Dermis microvascular lymphatic vessel endothelial cell (primary cell): ENCODE results near the gene PRSS22. TPM values are rescaled to one million over a fixed set of nuclear protein-coding genes. Genes with fewer than 3 reads are reported as not detected.

Source experiments
- DNase-seq, 2 donors: peaks; one replicate each; pipeline versions ENCODE4 v3.0.0 to v3.0.0-alpha.2; 2010; ENCODE audit warnings: low read depth in 2 of 2
- total RNA-seq: library from RNA; depleted of rRNA; stranded (reverse); fragments of >200 nt; gene quantifications from 2 replicates; pipeline ENCODE4 v1.2.1, GENCODE V29; 2014

Gene PRSS22
- total RNA-seq, 1 donor from 2014 or later = not detected

DNA sequence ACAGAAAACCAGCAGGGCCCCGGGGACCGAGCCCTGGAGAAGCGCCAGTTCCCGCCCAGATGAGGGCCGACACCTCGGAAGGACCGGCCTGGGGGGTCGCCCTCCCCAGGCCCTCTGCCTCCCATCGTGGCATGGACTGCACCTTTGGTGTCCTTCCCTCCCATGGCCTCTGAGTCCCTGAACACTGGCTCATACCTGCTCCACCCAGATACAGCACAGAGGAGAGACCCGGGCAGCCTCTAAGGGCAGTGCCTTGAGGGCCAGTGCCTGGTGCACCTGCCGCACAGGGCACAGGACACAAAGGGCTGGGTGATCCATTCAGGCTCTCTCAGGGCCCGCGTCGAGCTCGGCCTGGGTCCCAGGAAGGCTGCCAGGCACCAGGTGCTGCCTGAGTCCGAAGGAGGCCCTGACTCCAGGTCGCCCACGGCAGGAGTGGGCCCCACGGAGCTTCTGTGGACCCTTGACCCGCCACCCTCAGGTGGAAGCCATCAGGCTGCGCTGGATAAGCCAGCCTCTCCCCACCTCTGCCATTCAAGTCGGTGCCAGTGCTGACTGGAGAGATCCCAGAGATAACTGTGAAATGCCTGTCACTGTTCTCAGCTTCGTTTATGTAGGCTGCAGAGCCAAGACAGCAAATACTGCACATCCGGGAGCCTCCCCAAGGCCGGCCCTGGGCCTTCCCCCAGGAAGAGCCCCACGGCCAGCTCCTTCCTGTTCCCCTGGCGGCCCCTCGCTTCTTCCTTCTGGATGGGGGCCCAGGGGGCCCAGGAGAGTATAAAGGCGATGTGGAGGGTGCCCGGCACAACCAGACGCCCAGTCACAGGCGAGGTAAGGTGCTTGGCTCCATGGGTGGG lies 28.2 kb downstream of the PRSS22 start, which contains the start of gene ZG16B:
Gene ZG16B (plus strand): TSS at position 803 of the 854 bp plus-strand sequence. CDS start 139 bp downstream, outside the sequence.
- no peak for DNase-seq

GRCh38 chr16:2828876-2829430 lies 29.0 kb downstream of the PRSS22 start:
- DNase-seq = no peak

GRCh38 chr16:2828521-2828840 lies 29.5 kb downstream of the PRSS22 start:
- DNase-seq = no peak

DNA sequence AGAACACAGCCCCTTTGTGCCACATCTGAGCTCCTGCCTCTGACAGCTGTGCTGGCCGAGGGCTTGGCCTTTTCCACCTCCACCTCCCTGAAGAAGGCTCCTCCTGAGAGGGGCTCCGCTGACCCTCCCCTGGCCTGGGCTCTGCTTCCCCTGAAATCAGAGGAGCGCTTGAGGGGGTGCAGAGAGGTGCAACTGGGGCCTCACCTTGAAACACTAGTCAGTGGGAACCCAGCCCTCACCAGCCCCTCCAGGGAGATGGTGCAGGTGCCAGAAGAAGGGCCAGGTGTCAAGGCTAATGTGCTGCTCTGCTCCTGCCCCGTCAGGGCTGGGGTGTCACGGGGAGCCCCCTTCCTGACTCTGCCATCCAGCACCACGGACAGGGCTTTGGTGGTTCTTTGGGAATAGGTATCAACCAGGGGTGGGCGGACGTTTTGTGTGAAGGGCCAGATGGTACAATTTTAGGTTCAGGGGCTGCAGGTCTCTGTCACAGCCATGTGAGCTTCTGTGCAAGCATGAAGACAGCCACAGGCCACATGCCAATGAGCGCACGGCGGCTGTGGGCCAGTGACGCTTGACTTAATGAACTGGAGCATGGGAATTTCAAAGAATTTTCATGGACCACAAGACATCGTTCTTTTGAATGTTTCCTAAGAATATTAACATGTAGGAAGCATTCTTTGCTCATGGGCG lies 30.0 kb downstream of the PRSS22 start:
- DNase-seq = no peak

- no peak for DNase-seq
These were observed 30.6 kb downstream of the PRSS22 start for GRCh38 chr16:2827374-2827791.

DNA sequence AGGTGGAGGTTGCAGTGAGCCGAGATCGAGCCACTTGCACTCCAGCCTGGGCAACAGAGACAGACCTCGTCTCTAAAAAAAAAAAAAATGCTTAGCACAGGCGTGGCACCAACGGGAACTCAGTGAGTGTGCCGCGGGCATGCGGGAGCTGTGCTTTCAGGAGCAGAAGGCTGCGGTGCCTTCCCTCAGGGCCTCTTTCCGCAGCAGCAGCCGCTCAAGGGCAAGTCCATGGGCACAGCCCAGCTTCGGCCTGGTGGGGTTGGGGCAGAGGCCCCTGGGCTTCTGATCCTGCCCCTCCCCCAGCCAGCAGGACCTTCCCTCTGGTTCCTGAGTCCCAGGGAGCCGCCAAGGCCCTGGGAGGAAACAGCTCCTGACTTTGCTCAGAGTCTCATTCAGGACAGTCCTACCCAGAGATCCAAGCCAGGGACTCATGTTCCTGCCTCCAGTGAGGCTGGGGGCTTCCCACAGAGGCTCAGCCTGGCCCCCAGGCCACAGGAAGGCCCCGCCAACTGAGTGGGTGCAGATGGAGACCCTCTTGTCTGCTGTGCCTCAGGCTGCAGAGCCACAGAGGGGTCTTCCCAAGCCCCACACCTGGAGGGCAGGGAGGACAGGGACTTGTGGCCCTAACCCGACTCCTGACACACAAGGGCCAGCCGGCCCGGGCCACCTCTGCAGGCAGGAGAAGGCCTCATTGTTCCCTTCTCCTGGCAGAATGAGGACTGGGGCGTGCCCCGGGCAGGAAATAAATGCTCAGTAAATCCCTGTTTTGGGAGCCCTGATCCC lies 31.2 kb downstream of the PRSS22 start:
- no peak for DNase-seq

DNA sequence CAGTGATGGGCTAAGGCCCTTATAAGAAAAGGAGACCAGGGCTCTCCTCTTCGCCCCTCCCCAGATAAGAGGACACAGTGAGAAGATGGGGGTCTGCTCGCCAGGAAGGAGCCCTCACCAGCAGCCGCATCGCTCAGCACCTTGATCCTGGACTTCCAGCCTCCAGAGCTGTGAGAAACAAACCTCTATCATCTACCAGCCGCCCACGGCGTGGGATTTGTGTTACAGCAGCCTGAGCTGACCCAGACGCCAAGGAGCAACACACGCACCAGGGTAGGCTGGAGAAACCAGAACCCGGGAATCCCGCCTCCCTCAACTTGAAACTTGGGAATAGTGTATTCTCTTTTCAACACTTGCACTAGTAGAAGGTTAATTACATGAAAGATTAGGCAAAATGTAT lies 32.1 kb downstream of the PRSS22 start:
- no peak for DNase-seq

DNA sequence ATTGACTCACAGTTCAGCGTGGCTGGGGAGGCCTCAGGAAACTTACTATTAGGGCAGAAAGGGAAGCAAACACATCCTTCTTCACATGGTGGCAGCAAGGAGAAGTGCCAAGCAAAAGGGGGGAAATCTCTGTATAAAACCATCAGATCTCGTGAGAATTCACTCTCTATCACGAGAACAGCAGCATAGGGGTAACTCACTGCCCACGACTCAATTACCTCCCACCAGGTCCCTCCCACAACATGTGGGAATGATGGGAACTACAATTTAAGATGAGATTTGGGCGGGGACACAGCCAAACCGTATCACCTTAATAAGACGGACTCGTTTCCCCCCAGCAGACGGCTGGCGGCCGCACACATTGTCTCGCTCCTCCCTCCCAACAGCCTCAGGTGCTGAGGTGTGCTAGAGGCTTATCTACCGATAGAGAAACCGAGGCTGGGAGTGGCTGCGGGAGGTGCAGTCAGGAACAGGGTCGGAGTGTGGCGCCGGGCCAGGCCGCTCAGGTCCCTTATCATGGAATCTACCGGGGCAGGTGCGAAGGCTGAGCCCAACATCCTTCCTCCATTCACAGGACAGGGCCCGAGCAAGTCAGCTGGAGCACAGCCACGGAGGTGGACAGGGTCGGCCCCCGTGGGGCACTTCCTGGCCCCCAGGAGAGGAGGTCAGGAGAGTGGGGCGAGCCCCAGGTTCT lies 32.8 kb downstream of the PRSS22 start:
- no peak for DNase-seq

DNA sequence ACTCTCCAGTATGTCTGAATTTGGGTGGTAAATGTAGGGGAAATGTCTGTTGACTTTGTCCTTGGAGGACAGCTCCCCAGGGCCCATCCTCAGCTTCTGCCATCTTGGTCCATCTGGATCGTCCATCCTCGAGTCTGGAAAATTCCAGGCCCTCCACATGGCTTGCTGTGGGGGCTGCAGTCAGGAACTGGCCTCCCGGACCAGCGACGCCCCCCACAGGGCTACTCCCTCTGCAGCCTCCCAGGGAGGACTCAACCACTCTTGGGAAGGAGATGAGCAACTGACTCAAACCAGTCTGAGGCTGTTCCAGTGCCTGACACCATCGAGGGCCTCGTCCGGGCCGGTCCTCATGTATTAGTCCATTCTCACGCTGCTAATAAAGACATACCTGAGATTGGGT lies 33.3 kb downstream of the PRSS22 start:
- no peak for DNase-seq

- no peak for DNase-seq
These were observed 35.5 kb downstream of the PRSS22 start for GRCh38 chr16:2822496-2822895.

DNA sequence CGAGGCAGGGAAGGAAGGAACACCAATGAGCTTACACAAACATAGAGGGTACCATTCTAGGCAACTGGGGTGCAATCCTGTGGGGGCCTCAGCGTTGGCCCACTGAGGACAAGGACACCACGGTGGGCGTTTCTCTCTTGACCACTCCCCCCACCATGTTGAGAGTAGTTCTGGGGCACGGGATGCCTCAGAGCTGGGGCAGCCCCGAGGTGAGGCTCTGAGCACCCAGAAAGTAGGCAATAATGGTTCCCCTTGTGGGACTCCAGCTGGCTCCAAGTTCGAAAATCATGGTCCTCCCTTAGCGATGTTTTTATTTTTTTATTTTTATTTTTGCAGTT lies 35.8 kb downstream of the PRSS22 start:
- no peak for DNase-seq

DNA sequence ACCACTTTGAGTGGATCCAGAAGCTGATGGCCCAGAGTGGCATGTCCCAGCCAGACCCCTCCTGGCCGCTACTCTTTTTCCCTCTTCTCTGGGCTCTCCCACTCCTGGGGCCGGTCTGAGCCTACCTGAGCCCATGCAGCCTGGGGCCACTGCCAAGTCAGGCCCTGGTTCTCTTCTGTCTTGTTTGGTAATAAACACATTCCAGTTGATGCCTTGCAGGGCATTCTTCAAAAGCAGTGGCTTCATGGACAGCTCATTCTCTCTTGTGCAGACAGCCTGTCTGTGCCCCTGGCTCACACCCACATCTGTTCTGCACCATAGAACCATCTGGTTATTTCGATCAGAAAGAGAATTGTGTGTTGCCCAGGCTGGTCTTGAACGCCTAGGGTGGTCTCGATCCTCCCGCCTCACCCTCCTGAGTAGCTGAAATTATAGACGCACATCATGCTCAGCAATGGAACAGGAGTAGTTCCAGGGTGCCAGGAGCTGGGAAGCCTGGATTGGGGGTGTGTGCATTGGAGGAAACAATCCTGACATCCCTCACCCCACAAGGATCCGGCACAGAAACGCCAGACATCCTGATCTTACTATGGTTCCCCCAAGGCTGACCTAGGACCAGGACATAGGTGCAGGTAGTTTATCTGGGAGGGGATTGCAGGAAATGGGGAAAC lies 36.3 kb downstream of the PRSS22 start:
- no peak for DNase-seq

GRCh38 chr16:2820836-2821486 lies 37.0 kb downstream of the PRSS22 start:
- DNase-seq = no peak

DNA sequence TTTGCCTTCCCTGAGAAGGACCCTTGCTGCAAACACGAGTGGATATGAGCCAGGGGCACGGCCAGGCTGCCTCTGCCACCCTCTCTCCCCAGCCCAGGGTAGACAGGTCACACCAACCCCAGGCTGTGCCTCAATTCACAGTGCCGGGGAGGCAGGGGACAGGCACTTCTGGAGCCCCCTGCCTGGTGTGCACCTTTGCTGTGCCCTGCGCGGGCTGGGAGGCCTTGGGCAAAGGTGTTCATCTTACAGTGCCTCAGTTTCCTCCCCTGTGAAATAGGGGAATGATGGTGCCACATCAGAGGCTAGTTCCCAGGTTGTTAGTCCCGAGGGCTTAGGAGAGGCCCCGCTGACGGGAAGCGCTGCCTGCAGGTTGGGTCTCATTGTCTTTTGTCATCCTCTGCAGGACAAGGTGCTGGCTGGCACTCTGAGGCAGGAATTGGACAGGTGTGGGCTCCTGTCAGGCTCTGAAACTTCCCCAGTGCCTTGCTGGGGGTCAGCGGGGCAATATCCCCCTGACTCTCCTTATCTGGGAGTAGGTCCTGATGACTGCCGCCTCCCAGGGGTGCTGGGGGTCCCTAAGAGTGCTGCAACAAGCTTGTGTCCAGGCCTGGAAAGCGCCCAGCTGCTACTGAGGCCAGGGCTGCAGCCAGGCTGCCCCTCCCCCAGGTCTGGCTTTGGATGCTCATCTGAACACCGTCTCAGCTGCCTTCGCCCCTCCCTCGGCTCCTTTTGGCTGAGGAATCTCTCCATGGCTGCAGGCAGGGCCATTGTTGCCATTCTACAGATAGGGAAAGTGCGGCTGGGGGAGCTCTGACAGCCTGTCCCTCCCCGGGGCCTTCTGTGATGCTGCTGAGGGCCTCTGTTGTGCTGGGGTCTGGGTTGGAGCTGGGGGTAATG lies 37.8 kb downstream of the PRSS22 start:
- DNase-seq = no peak

DNA sequence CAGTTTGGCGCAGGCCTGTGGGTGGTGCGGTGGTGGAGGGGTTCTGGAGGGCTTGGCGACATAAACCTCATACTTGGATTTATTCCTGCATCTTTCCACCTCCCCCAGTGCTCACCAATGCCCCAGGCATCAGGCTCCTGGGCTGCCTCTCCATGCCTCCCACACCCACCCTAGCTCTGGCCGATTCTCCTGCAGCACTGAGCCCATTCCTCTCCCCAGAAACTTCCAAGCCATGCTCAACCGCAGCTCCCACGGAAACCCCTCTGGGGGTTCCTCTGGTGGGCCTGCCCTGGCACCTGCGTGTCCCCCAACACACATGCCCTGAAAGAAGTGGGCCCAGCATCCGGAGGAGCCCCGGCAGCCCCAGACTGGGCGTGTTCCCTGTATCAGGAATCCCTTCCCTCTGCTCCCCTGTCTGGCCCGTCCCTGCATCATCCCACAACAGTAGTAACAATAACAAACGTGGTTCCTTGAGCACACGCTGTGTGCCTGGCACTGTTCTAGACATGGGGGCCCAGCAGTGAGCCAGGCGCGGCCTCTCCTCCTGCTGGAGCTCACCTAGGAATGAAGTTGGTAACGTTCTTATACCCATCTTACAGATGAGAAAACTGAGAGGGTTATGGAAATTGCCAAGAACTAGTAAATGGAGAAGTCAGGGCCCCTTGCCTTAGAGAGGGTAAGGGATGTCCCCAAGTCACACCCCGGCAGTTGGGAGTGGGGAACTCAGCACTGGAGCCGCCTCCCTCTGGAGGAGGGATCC lies 38.6 kb downstream of the PRSS22 start:
- DNase-seq = no peak

- DNase-seq = no peak
These were observed 39.6 kb downstream of the PRSS22 start for GRCh38 chr16:2818272-2818876.

DNA sequence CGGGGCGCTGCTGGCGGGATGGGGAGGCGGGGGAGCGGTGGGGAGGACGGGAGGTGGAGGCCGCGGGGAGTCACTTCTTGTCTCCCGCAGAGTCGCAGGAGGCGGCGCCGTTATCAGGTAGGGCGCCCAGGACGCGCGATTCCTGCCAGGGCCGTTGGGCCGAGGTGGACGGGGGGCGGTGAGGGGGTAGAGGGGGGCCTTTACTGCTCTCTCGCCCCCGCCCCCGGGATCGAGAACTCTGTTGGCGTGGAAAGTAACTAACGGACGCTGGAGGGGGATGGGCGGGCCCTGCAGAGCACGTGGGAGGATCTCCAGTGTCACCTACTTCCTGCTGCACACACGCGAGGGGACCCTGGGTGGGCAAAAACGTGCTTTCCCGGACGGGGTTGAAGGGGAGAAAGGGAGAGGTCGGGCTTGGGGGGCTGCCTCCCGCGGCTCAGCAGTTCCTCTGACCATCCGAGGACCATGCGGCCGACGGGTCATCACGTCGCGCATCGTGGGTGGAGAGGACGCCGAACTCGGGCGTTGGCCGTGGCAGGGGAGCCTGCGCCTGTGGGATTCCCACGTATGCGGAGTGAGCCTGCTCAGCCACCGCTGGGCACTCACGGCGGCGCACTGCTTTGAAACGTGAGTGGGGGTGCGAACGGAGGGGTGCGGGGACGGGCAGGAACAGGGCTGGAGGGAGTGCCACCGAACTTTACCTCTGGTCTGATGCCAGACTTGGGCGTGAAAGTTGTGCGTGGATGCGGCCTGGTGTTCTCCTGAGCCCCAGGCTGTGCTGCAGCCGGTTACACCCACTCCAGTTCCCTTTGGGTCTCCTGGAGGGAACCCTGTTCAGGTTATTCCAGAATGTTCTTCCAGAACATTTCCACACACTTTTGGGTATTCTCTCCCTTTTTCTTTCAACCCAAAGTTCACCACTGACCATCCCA lies 40.4 kb downstream of the PRSS22 start:
- DNase-seq = no peak
